ENCODE measurements around the gene IL12RB1.
"Not testable (repeated sequence)": the region's sequence is repeated elsewhere in the genome, so short reads cannot be mapped to it uniquely, and the experiment has no call there.

Gene IL12RB1

DNA sequence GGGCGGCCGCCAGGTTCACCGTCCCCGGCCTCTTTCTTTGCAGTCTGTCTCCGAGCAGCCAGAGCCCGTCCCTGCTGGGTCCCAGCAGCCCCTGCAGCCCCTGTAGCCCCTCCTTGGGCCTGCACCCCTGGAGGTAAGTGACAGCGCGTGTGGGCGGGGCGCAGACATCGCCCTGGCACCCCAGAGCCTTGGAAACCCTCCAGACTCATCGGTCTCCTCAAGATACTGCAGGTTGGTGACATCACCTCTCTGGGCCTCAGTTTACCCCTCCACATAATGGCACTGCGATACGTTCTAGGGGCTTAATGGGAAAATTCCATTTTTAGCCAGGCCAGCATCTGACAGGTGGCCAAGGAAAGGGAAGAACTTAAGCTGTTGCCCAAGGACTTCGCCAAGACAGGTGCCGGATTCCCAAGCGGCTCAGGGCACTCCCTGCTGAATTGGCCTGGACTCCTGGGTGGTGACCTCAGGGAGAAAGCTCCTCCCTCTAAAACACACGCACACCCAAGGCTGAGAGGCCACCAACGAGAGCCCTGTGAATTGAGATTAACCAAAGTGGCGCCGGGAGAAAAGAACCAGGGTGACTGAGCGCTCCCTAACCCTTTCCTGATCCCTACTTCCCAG is 24.0 kb upstream of the IL12RB1 start:
- no peak for DNase-seq (ENCODE audit: low read depth)

DNA sequence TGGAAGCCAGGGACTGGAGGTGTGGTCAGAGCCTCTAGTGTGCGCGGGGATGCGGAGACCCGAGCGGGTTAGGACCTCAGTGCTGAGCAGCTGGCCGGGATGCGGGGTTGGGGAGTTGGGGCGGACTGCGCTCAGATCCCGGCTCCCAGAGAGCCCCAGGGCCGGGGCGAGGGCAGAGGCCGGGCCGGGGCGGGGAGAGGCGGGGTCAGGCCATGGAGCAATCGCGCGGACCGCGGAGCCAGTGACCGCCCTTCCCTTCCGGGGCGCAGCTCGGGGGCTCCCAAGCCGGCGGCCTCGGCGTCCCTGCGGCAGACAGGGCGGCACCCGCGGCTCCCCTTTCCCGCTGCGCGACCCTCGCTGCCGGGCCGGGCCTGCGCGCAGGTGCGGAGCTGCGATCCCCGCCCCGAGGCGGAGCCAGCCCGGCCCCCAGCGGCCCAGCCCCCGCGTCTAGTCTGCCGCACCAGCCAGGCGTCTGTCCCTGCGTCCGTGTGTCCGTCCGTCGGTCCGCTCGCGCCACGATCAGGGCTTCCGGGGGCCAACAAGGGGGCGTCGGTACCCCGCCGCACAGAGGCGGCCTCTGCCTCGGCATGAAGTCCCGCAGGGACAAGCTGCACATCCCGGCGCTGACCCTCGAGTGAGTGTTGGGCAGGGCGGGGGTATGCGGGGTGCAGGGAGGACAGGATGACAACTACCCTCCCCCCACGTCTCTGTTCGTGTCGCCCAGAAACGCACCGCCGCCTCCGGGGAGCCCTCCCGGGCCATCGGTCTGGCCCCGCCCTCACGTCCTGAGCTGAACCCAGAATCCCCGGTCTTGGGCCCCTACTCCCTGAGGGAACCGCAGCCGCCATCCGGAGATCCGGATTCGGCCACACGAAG is 23.2 kb upstream of the IL12RB1 start:
- no peak for DNase-seq (ENCODE audit: low read depth)

GRCh38 chr19:18109341-18109732 is 22.6 kb upstream of the IL12RB1 start:
- DNase-seq (ENCODE audit: low read depth): no peak

- DNase-seq (ENCODE audit: low read depth): no peak
These were observed 22.2 kb upstream of the IL12RB1 start for GRCh38 chr19:18108897-18109296.

- DNase-seq (ENCODE audit: low read depth): no peak
These were observed 20.5 kb upstream of the IL12RB1 start for GRCh38 chr19:18107235-18107634.

GRCh38 chr19:18105259-18105658 is 18.5 kb upstream of the IL12RB1 start:
- not testable (repeated sequence) for DNase-seq (ENCODE audit: low read depth)

DNA sequence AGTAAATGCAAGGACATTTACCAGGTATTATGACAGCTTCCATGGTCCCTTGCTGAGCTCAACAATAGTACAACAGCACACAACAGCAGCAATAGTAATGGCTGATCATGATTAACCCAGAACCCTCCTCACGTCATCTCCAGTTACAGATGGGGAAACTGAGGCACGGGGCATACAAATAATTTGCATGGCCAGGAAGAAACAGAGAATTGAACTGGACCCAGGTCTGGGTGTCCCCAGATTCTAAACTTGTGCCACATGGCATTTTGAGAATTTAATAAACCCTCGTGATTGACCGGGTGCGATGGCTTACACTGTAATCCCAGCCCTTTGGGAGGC is 18.0 kb upstream of the IL12RB1 start:
- no peak for DNase-seq (ENCODE audit: low read depth)

DNA sequence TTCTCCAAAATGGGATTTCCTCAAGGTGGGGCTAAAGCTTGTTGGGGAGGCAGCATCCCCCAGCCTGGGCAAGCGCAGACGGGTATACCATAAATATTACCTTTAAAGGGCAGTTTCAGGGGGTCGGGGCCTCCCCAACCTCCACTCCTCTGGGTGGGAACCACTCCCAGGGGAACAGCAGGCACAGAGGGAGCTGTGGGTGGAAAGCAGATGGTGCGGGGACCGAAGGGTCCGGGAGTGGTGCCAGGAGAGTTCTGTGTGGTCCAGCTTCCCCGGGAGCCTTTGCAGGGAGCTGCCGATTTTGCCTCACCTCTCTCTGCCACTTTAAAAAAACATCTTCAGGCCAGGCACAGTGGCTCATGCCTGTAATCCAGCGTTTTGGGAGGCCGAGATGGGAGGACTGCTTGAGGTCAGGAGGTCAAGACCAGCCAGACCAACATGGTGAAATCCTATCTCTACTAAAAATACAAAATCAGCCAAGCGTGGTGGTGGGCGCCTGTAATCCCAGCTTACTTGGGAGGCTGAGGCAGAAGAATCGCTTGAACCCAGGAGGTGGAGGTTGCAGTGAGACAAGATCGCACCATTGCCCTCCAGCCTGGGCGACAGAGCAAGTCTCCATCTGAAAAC is 16.3 kb upstream of the IL12RB1 start:
- DNase-seq (ENCODE audit: low read depth): no peak

DNA sequence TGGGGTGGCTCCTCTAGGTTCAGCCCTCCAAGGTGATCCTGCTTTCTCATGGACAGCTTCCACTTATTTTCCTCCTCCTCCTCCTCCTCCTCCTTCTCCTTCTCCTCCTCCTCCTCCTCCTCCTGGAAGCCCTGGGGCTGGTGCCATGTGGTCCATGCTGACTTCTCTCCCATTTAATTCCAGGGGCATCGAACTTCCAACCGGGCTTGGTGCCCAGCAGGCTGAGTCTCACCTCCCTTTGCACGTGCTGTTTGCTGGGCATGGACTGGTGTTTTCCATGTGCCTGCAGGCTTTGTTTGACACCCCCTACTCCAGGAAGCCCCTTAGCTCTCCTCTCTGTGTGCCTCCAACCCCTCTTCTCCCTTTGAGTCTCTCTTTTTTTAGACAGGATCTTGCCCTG is 14.5 kb upstream of the IL12RB1 start:
- DNase-seq (ENCODE audit: low read depth): no peak

DNA sequence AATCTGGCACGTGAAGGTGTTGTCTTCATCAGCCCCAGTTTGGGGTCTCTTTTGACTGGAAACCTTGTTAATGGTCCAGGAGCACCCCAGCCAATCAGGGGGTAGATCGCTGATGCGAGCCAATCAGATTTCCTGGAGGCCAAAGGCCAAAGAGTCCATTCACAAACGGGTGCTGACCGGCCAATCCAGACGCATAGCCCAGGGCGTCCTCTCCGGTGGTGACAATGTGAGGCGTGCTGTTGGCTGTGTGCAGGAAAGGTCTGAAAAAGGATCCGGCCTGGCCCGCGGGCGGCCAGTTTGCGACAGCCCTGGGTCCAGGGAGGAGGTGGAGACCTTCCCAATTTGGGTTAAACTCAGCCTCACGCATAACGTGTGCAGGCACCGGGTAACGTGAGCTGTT is 14.0 kb upstream of the IL12RB1 start:
- DNase-seq (ENCODE audit: low read depth): no peak

DNA sequence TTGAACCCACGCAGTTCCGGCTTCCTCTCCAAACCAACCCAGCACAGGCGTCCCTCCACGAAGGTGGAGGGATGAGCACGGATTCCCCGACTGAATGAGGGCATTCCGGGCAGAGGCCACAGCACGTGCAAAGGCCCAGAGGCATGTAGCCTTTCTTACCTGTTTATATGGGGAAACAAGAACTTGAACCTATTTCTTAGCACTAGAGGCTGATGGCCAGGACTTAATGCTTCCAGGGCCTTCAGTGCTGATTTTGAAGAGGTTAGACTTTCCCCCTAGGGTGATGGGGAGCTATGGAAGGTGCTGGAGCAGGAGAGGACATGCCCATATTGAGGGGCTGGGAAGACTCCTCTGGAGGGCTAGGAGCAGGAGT is 12.9 kb upstream of the IL12RB1 start:
- no peak for DNase-seq (ENCODE audit: low read depth)

DNA sequence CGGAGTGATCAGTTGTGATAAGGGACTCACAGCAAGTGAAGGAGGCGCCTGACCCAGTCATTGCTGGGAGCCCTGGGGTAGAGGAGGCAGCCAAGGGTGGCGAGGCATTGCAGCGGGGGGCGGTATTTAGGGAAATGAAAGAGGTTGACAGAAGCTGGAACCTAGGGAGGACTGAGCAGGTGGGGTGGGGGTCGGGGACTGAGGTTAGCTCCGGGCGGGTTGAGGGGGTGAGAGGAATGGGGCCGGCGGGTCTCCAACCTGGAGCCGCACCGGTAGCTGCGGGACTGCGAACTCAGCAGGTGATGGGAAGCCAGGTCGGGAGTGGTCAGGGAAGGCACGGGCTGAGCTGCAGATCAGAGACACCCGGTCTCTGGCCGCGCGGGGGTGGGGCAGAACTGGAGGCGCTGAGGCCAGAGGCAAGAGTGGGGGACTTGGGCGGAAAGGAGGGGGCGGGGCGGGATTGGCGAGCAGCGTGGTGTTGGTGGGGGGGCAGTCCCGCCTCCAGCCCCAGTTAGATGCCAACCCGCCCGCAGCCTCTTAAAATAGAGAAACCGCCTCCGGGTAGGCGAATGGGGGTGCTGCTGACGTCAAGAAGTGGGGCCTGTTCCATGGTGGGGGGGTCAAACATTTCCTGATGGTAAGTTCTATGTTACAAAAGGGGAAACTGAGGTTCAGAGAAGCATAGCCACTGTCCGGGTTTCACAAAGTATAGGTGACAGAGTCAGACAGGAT is 12.3 kb upstream of the IL12RB1 start:
- no peak for DNase-seq (ENCODE audit: low read depth)

GRCh38 chr19:18097993-18098890 is 11.5 kb upstream of the IL12RB1 start:
- DNase-seq (ENCODE audit: low read depth): no peak

- peak; percentile 86 for DNase-seq (ENCODE audit: low read depth)
These were observed 10.7 kb upstream of the IL12RB1 start, which contains the start of gene MAST3 for GRCh38 chr19:18097217-18097992. Gene MAST3 (plus strand): TSS chr19:18097778. CDS start chr19:18097793, 15 bp downstream.

- no peak for DNase-seq (ENCODE audit: low read depth)
These were observed 9.5 kb upstream of the IL12RB1 start for GRCh38 chr19:18096258-18096657.

DNA sequence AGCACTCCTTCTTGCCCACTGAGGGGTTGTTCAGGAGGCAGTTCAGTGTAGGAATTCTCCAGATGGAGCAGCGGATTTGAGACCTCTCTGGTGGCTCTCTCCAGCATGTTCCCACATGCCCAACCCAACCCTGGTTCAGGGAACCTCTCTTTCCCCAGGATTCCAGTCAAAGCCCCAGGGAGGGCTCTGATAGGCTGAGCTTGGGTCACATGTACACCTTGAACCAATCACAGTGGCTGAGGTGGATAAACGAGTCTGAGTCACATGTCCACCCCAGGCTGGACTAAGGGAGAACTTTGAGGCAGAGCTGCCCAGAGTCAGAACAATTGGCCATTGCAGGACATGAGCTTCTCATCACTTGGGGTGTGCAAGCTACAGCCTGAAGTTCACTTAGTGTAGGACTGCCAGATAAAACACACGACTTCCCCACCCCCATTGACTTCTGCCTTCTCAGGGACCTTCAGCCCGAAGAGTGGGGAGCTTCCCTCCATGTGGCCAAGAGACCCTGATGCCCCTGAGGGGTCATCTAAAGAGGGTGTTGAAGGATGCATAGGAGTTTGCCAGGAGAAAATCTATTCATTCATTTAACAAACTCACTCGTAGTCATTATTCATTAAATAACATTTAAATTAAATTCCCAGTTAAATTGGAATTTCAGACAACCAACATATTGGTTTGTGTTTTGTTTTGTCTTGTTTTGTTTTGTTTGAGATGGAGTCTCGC is 6.9 kb upstream of the IL12RB1 start:
- no peak for DNase-seq (ENCODE audit: low read depth)

DNA sequence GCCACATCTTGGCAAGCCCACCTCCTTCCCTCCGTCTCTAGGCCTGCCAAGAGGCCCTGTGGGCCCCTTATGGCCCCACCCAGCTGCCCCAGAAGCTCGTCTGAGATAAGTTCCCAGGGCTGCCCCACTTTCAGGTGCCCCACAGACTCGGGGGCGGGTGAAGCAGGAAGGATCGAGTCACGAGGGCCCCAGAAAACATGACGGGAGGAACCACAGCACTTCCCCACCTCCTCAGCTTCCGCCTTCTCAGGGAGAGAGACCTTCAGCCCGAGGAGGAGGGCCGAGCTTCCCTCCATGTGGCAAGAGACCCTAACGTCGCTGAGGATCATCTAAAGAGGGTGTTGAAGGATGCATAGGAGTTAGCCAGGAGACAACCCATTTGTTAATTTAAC is 4.5 kb upstream of the IL12RB1 start:
- DNase-seq (ENCODE audit: low read depth): peak; percentile 74

- no peak for DNase-seq (ENCODE audit: low read depth)
These were observed 3.9 kb upstream of the IL12RB1 start for GRCh38 chr19:18090545-18091216.

- DNase-seq (ENCODE audit: low read depth): no peak
These were observed 3.0 kb upstream of the IL12RB1 start for GRCh38 chr19:18089726-18090125.

All from activated T-cell treated with anti-CD3 and anti-CD28 coated beads for 24 hours (primary cell).